ENCODE data around the gene PAX8. TPM values are rescaled to one million over a fixed set of nuclear protein-coding genes. Genes with fewer than 3 reads are reported as not detected.

Gene PAX8
- total and polyA plus RNA-seq, 2 of the 13 experiments (the other 11 are each of a cell fraction or from before 2014, with no cell fraction given), result 1.5 to 8.8 TPM

GRCh38 chr2:113181258-113182051 is 97.3 kb downstream of the PAX8 start (continued):
- TF ChIP-seq KLF16 (CRISPR knock-in tag; IDR thresholded peaks at IDR 0.05) (0 out of 4 replicates have a peak, but pooled peaks of 1 of the 2 experiments have one; percentile 15), EP300 (IDR thresholded peaks at IDR 0.05; ENCODE audit: low read depth in 2 of 2, low read length in 2 of 2) (0 out of 4 replicates have a peak, but pooled peaks of 1 of the 2 experiments have one; percentile 19), EP300 (CRISPR knock-in tag; IDR thresholded peaks at IDR 0.05; ENCODE audit: borderline replicate concordance) (no peak), SKI (IDR thresholded peaks at IDR 0.05; ENCODE audit: partially characterized antibody) (peak; percentile 86), ZSCAN21 (CRISPR knock-in tag; IDR thresholded peaks at IDR 0.05; ENCODE audit: borderline replicate concordance) (no peak), ZNF841 (CRISPR knock-in tag; IDR thresholded peaks at IDR 0.05; ENCODE audit: borderline replicate concordance) (no peak), ZNF292 (CRISPR knock-in tag; IDR thresholded peaks at IDR 0.05; ENCODE audit: borderline replicate concordance, low read depth) (peak; percentile 69; the same call in 1 of the 2 replicates), TEAD3 (CRISPR knock-in tag; optimal IDR thresholded peaks at IDR 0.05; ENCODE audit: borderline replicate concordance) (peak; percentile 59), CHCHD3 (CRISPR knock-in tag; IDR thresholded peaks at IDR 0.05) (0 out of 2 replicates have a peak, but pooled peaks have one; percentile 59), SNAI1 (CRISPR knock-in tag; IDR thresholded peaks at IDR 0.05; ENCODE audit: borderline replicate concordance) (no peak), ZFX (CRISPR knock-in tag; IDR thresholded peaks at IDR 0.05; ENCODE audit: low read depth) (no peak), KLF11 (CRISPR knock-in tag; IDR thresholded peaks at IDR 0.05) (no peak), ZMYM3 (CRISPR knock-in tag; IDR thresholded peaks at IDR 0.05) (0 out of 2 replicates have a peak, but pooled peaks have one; percentile 33), MXD4 (CRISPR knock-in tag; IDR thresholded peaks at IDR 0.05) (no peak), THAP9 (CRISPR knock-in tag; IDR thresholded peaks at IDR 0.05; ENCODE audit: borderline replicate concordance) (peak; percentile 31; the same call in 1 of the 2 replicates), CC2D1A (CRISPR knock-in tag; IDR thresholded peaks at IDR 0.05) (0 out of 2 replicates have a peak, but pooled peaks have one; percentile 43), FOXA3 (CRISPR knock-in tag; IDR thresholded peaks at IDR 0.05) (peak; percentile 34; the same call in 1 of the 2 replicates), ATM (IDR thresholded peaks at IDR 0.05; ENCODE audit: borderline replicate concordance) (no peak), ZNF598 (CRISPR knock-in tag; IDR thresholded peaks at IDR 0.05; ENCODE audit: borderline replicate concordance) (0 out of 2 replicates have a peak, but pooled peaks have one; percentile 18), TBL1XR1 (IDR thresholded peaks at IDR 0.05; ENCODE audit: borderline replicate concordance, low read length, partially characterized antibody) (peak; percentile 63), HOXA3 (CRISPR knock-in tag; IDR thresholded peaks at IDR 0.05) (peak; percentile 10; the same call in 1 of the 2 replicates)
- TF ChIP-seq, protein P1, sequence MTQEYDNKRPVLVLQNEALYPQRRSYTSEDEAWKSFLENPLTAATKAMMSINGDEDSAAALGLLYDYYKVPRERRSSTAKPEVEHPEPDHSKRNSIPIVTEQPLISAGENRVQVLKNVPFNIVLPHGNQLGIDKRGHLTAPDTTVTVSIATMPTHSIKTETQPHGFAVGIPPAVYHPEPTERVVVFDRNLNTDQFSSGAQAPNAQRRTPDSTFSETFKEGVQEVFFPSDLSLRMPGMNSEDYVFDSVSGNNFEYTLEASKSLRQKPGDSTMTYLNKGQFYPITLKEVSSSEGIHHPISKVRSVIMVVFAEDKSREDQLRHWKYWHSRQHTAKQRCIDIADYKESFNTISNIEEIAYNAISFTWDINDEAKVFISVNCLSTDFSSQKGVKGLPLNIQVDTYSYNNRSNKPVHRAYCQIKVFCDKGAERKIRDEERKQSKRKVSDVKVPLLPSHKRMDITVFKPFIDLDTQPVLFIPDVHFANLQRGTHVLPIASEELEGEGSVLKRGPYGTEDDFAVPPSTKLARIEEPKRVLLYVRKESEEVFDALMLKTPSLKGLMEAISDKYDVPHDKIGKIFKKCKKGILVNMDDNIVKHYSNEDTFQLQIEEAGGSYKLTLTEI (CRISPR knock-in tag; conservative IDR thresholded peaks at IDR 0.05), result no peak
- TF ChIP-seq, protein P2, sequence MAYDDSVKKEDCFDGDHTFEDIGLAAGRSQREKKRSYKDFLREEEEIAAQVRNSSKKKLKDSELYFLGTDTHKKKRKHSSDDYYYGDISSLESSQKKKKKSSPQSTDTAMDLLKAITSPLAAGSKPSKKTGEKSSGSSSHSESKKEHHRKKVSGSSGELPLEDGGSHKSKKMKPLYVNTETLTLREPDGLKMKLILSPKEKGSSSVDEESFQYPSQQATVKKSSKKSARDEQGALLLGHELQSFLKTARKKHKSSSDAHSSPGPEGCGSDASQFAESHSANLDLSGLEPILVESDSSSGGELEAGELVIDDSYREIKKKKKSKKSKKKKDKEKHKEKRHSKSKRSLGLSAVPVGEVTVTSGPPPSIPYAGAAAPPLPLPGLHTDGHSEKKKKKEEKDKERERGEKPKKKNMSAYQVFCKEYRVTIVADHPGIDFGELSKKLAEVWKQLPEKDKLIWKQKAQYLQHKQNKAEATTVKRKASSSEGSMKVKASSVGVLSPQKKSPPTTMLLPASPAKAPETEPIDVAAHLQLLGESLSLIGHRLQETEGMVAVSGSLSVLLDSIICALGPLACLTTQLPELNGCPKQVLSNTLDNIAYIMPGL (CRISPR knock-in tag; IDR thresholded peaks at IDR 0.05; ENCODE audit: borderline replicate concordance in 1 of 2, low read depth in 1 of 2), result no peak
